Natural killer cell (primary cell): ENCODE results near the gene NUP98. TPM values are rescaled to one million over a fixed set of nuclear protein-coding genes. Genes with fewer than 3 reads are reported as not detected.

Experiments
- ATAC-seq, 3 donors: fragments of 150-1000 bp in 2 of 3; fragments of 200-7000 bp in 1 of 3; cut with Tn5 transposase; 1 replicate in 1 of 3; 2 replicates in 2 of 3; pipeline ENCODE4 v1.10.0; 2021; ENCODE audit warnings: mild to moderate bottlenecking in 2 of 3, moderate library complexity in 2 of 3
- DNase-seq, 2 donors: peaks; one replicate each; pipeline versions ENCODE4 v3.0.0 to v3.0.0-alpha.2; 2013 to 2021; ENCODE audit warnings: mixed read lengths in 1 of 2
- H3K27ac ChIP-seq: one replicate; pipeline ENCODE4 v1.5.1; 2013; ENCODE audit warnings: mild to moderate bottlenecking, low read length
- H3K27me3 ChIP-seq: one replicate; pipeline ENCODE4 v1.6.1; 2013; ENCODE audit warnings: low read length; ENCODE audit not compliant: control insufficient read depth, insufficient read depth
- H3K36me3 ChIP-seq: one replicate; pipeline ENCODE4 v1.6.1; 2013; ENCODE audit warnings: low read length; ENCODE audit not compliant: control insufficient read depth, insufficient read depth
- H3K4me1 ChIP-seq: one replicate; pipeline ENCODE4 v1.6.1; 2013; ENCODE audit warnings: low read length; ENCODE audit not compliant: control insufficient read depth, insufficient read depth
- H3K4me3 ChIP-seq: one replicate; pipeline ENCODE4 v1.5.1; 2013; ENCODE audit warnings: low read length
- H3K9me3 ChIP-seq: one replicate; pipeline ENCODE4 v1.6.1; 2013; ENCODE audit warnings: low read length; ENCODE audit not compliant: control insufficient read depth, insufficient read depth
- H3K27ac Mint-ChIP-seq, 2 donors: one replicate each; pipeline ENCODE4 v1.8.0; 2022; ENCODE audit warnings: mild to moderate bottlenecking in 2 of 2, mixed read lengths in 2 of 2, moderate library complexity in 1 of 2
- H3K27me3 Mint-ChIP-seq, 2 donors: one replicate each; pipeline ENCODE4 v1.8.0; 2022; ENCODE audit warnings: low read depth in 2 of 2, mixed read lengths in 2 of 2
- H3K36me3 Mint-ChIP-seq: one replicate; pipeline ENCODE4 v1.8.0; 2022; ENCODE audit warnings: mixed read lengths
- H3K4me1 Mint-ChIP-seq, 2 donors: one replicate each; pipeline ENCODE4 v1.8.0; 2022; ENCODE audit warnings: mixed read lengths in 2 of 2
- H3K4me3 Mint-ChIP-seq: one replicate; pipeline ENCODE4 v1.8.0; 2022; ENCODE audit warnings: mild to moderate bottlenecking, moderate library complexity, mixed read lengths
- H3K9me3 Mint-ChIP-seq, 2 donors: one replicate each; pipeline ENCODE4 v1.8.0; 2022; ENCODE audit warnings: mixed read lengths in 2 of 2
- CTCF ChIP-seq: fragments of 200-600 bp; IDR thresholded peaks from one replicate; pipeline ENCODE4 v1.8.0; 2022; ENCODE audit warnings: antibody characterized with exemption
- WGBS: methylation state at CpG from one replicate; pipeline ENCODE4 v1.1.7; 2013; ENCODE audit warnings: missing lambda C conversion rate; ENCODE audit not compliant: insufficient coverage; 5-methylcytosine and 5-hydroxymethylcytosine counted together
- intact Hi-C: fragments of 100-400 bp; cut with micrococcal nuclease; formaldehyde crosslinking; loops from one replicate; pipeline ENCODE4 v1.14.2; 2022
- total RNA-seq, 4 donors: library from RNA; stranded (reverse); fragments of 120-200 nt in 1 of 4; gene quantifications; one replicate each; pipeline versions ENCODE4 v1.2.3 to v1.2.4, GENCODE V29; 2013 to 2022

The NUP98 gene
- total RNA-seq, 3 donors from 2014 or later (not counting 1 experiment from before 2014, with no cell fraction given) = 88.5 to 103 (median 92.8) TPM

- Histone ChIP-seq H3K27ac (no peak overlapping the region), H3K27me3 (no peaks in the 10 kb centered on the region), H3K36me3 (peaks cover 84% of the 10 kb centered on the region), H3K9me3 (no peaks in the 10 kb centered on the region), H3K4me3 (no peak overlapping the region), H3K4me1 (no peaks in the 10 kb centered on the region)
- intact Hi-C loops = no loop called here
- Mint-ChIP-seq H3K4me3 (no peak overlapping the region), H3K9me3 (no peaks in the 10 kb centered on the region), H3K27ac (no peak overlapping the region), H3K4me1 (no peaks in the 10 kb centered on the region), H3K36me3 (peaks cover 21% of the 10 kb centered on the region), H3K27me3 (no peaks in the 10 kb centered on the region)
- WGBS = 93% methylated on average over 1 of the region's 2 CpGs
- no peak for TF ChIP-seq CTCF
- DNase-seq = no peak
- no peak for ATAC-seq
Measured at GRCh38 chr11:3700910-3701309, 96.4 kb downstream of the NUP98 start.

- Histone ChIP-seq H3K27ac (no peak overlapping the region), H3K4me3 (no peak overlapping the region), H3K4me1 (no peaks in the 10 kb centered on the region), H3K27me3 (no peaks in the 10 kb centered on the region), H3K9me3 (no peaks in the 10 kb centered on the region), H3K36me3 (peaks cover 79% of the 10 kb centered on the region)
- no peaks in the 10 kb centered on the region for H3K27me3 Mint-ChIP-seq
- peaks cover 21% of the 10 kb centered on the region for H3K36me3 Mint-ChIP-seq
- DNase-seq (no peak), ATAC-seq (no peak)
- no peaks in the 10 kb centered on the region for H3K4me1 Mint-ChIP-seq
- no peak overlapping the region for H3K27ac Mint-ChIP-seq
- no peak overlapping the region for H3K4me3 Mint-ChIP-seq
- WGBS = 100% methylated on average over 2 of the region's 2 CpGs
- no peak for TF ChIP-seq CTCF
- intact Hi-C loops = no loop called here
- no peaks in the 10 kb centered on the region for H3K9me3 Mint-ChIP-seq
Measured at GRCh38 chr11:3700410-3700809, 96.9 kb downstream of the NUP98 start.

GRCh38 chr11:3686751-3687150 lies 110.6 kb downstream of the NUP98 start:
- intact Hi-C loops = no loop called here
- no peaks in the 10 kb centered on the region for H3K27me3 ChIP-seq
- DNase-seq (no peak), ATAC-seq (no peak)
- no peak overlapping the region for H3K27ac Mint-ChIP-seq
- H3K4me3 Mint-ChIP-seq = no peak overlapping the region
- WGBS = 50% methylated on average over 1 of the region's 4 CpGs
- peaks cover 10% of the 10 kb centered on the region for H3K36me3 Mint-ChIP-seq
- TF ChIP-seq CTCF = no peak
- no peak overlapping the region for H3K4me3 ChIP-seq
- no peaks in the 10 kb centered on the region for H3K9me3 Mint-ChIP-seq
- H3K27ac ChIP-seq = no peak overlapping the region
- H3K9me3 ChIP-seq = no peaks in the 10 kb centered on the region
- H3K36me3 ChIP-seq = peaks cover 69% of the 10 kb centered on the region
- no peaks in the 10 kb centered on the region for H3K4me1 ChIP-seq
- no peaks in the 10 kb centered on the region for H3K27me3 Mint-ChIP-seq
- H3K4me1 Mint-ChIP-seq = no peaks in the 10 kb centered on the region

- Mint-ChIP-seq H3K4me3 (no peak overlapping the region), H3K27ac (no peak overlapping the region), H3K9me3 (no peaks in the 10 kb centered on the region), H3K4me1 (no peaks in the 10 kb centered on the region), H3K36me3 (peaks cover 10% of the 10 kb centered on the region), H3K27me3 (no peaks in the 10 kb centered on the region)
- peaks cover 72% of the 10 kb centered on the region for H3K36me3 ChIP-seq
- intact Hi-C loops = no loop called here
- H3K27me3 ChIP-seq = no peaks in the 10 kb centered on the region
- WGBS = 95% methylated on average over 7 of the region's 7 CpGs
- H3K4me1 ChIP-seq = no peaks in the 10 kb centered on the region
- no peaks in the 10 kb centered on the region for H3K9me3 ChIP-seq
- H3K4me3 ChIP-seq = no peak overlapping the region
- ATAC-seq (no peak), DNase-seq (no peak)
- TF ChIP-seq CTCF = no peak
- no peak overlapping the region for H3K27ac ChIP-seq
Measured at GRCh38 chr11:3685923-3686322, 111.4 kb downstream of the NUP98 start.
